ENCODE results near the gene PDE4D. TPM values are rescaled to one million over a fixed set of nuclear protein-coding genes. Genes with fewer than 3 reads are reported as not detected.

PDE4D gene
- total RNA-seq, 2 experiments from 2014 or later = 164 to 175 TPM

DNA sequence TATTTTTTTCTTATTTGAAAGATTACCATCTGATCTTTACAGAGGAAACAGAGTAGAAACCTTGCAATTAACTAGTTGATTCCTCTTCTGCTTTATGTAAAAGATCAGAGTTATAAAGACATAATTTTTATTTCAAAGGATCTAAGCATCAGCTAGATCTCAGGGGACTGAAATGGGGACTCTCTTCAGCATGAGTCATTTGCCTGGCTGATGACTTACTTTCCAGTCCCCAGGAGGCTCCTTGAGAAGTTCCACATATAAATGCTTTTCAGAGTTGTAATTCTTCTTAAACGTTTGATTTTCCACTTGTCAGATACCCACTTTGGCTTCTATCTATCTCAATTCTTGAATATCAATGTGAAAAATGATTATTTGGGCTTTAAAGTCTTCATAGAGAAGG, 921.2 kb downstream of the PDE4D start:
- TF ChIP-seq, protein P1, sequence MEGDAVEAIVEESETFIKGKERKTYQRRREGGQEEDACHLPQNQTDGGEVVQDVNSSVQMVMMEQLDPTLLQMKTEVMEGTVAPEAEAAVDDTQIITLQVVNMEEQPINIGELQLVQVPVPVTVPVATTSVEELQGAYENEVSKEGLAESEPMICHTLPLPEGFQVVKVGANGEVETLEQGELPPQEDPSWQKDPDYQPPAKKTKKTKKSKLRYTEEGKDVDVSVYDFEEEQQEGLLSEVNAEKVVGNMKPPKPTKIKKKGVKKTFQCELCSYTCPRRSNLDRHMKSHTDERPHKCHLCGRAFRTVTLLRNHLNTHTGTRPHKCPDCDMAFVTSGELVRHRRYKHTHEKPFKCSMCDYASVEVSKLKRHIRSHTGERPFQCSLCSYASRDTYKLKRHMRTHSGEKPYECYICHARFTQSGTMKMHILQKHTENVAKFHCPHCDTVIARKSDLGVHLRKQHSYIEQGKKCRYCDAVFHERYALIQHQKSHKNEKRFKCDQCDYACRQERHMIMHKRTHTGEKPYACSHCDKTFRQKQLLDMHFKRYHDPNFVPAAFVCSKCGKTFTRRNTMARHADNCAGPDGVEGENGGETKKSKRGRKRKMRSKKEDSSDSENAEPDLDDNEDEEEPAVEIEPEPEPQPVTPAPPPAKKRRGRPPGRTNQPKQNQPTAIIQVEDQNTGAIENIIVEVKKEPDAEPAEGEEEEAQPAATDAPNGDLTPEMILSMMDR (IDR thresholded peaks at IDR 0.05) = no peak
- no peak overlapping the region for H3K27ac ChIP-seq (ENCODE audit: low read depth in 1 of 2, low read length in 2 of 2)
- ATAC-seq (ENCODE audit: poor library complexity) (peak; percentile 19), DNase-seq (no peak)
- POLR2A ChIA-PET = no interaction called here
- Mint-ChIP-seq H3K4me1 (ENCODE audit: low read depth) (no peaks in the 10 kb centered on the region), H3K36me3 (ENCODE audit: low read depth) (peaks cover 50% of the 10 kb centered on the region), H3K9me3 (no peaks in the 10 kb centered on the region), H3K4me3 (no peak overlapping the region), H3K27me3 (no peaks in the 10 kb centered on the region), H3K27ac (no peak overlapping the region)
- H3K27me3 ChIP-seq (ENCODE audit: control insufficient read depth in 1 of 2, insufficient read depth in 2 of 2, low read length in 2 of 2) = no peaks in the 10 kb centered on the region
- intact Hi-C loops (cut with DNase I, micrococcal nuclease) = loop anchor here in 1 of 2 experiments (5.0 kb wide), 2 partner anchors 150 to 200 kb away; no protein-coding TSS in a partner anchor
- H3K4me1 ChIP-seq (ENCODE audit: insufficient read depth, low read length) = no peaks in the 10 kb centered on the region
- H3K4me3 ChIP-seq (ENCODE audit: low read length) = no peak overlapping the region
- CTCF ChIA-PET = no interaction called here
- no peaks in the 10 kb centered on the region for H3K9me3 ChIP-seq (ENCODE audit: control insufficient read depth in 1 of 2, insufficient read depth in 1 of 2, low read length in 2 of 2)
- H3K36me3 ChIP-seq (ENCODE audit: insufficient read depth, low read length) = peaks cover 46% of the 10 kb centered on the region

GRCh38 chr5:58970766-58971165, 922.8 kb downstream of the PDE4D start:
- Mint-ChIP-seq H3K9me3 (no peaks in the 10 kb centered on the region), H3K27ac (no peak overlapping the region), H3K36me3 (ENCODE audit: low read depth) (peaks cover 35% of the 10 kb centered on the region), H3K4me1 (ENCODE audit: low read depth) (no peaks in the 10 kb centered on the region), H3K27me3 (no peaks in the 10 kb centered on the region), H3K4me3 (no peak overlapping the region)
- no peaks in the 10 kb centered on the region for H3K27me3 ChIP-seq (ENCODE audit: control insufficient read depth in 1 of 2, insufficient read depth in 2 of 2, low read length in 2 of 2)
- no peaks in the 10 kb centered on the region for H3K4me1 ChIP-seq (ENCODE audit: insufficient read depth, low read length)
- TF ChIP-seq, protein P1 (IDR thresholded peaks at IDR 0.05) = no peak
- H3K36me3 ChIP-seq (ENCODE audit: insufficient read depth, low read length) = peaks cover 31% of the 10 kb centered on the region
- CTCF ChIA-PET = interaction anchor here (0.6 kb wide), 1 partner anchor 254 kb away, joined by 3 read pairs; no protein-coding TSS in a partner anchor
- no peak overlapping the region for H3K27ac ChIP-seq (ENCODE audit: low read depth in 1 of 2, low read length in 2 of 2)
- intact Hi-C loops (cut with DNase I, micrococcal nuclease) = loop anchor here in 1 of 2 experiments (5.0 kb wide), 2 partner anchors 152 to 202 kb away; no protein-coding TSS in a partner anchor
- H3K9me3 ChIP-seq (ENCODE audit: control insufficient read depth in 1 of 2, insufficient read depth in 1 of 2, low read length in 2 of 2) = no peaks in the 10 kb centered on the region
- no peak for DNase-seq
- POLR2A ChIA-PET = no interaction called here
- no peak overlapping the region for H3K4me3 ChIP-seq (ENCODE audit: low read length)
- no peak for ATAC-seq (ENCODE audit: poor library complexity)

GRCh38 chr5:58969795-58970194, 923.7 kb downstream of the PDE4D start:
- H3K36me3 ChIP-seq (ENCODE audit: insufficient read depth, low read length) = peaks cover 21% of the 10 kb centered on the region
- ChIA-PET POLR2A (no interaction called here), CTCF (interaction anchor here (1.5 kb wide), 1 partner anchor 204 kb away, joined by 4 read pairs; no protein-coding TSS in a partner anchor)
- ATAC-seq (ENCODE audit: poor library complexity) = no peak
- no peak overlapping the region for H3K4me3 ChIP-seq (ENCODE audit: low read length)
- Mint-ChIP-seq H3K9me3 (no peaks in the 10 kb centered on the region), H3K4me1 (ENCODE audit: low read depth) (no peaks in the 10 kb centered on the region), H3K27ac (no peak overlapping the region), H3K36me3 (ENCODE audit: low read depth) (peaks cover 27% of the 10 kb centered on the region), H3K4me3 (no peak overlapping the region), H3K27me3 (no peaks in the 10 kb centered on the region)
- intact Hi-C loops (cut with DNase I, micrococcal nuclease) = loop anchor here in 1 of 2 experiments (5.0 kb wide), 2 partner anchors 153 to 203 kb away; no protein-coding TSS in a partner anchor
- no peak overlapping the region for H3K27ac ChIP-seq (ENCODE audit: low read depth in 1 of 2, low read length in 2 of 2)
- no peaks in the 10 kb centered on the region for H3K4me1 ChIP-seq (ENCODE audit: insufficient read depth, low read length)
- DNase-seq = no peak
- H3K9me3 ChIP-seq (ENCODE audit: control insufficient read depth in 1 of 2, insufficient read depth in 1 of 2, low read length in 2 of 2) = no peaks in the 10 kb centered on the region
- H3K27me3 ChIP-seq (ENCODE audit: control insufficient read depth in 1 of 2, insufficient read depth in 2 of 2, low read length in 2 of 2) = no peaks in the 10 kb centered on the region
- TF ChIP-seq, protein P1 (IDR thresholded peaks at IDR 0.05) = no peak
